Fibroblast of peridontal ligament (primary cell): Measurements from ENCODE around the gene MAGI2.
"Not testable (repeated sequence)": the region's sequence is repeated elsewhere in the genome, so short reads cannot be mapped to it uniquely, and the experiment has no call there.

Source experiments
- DNase-seq: peaks from one replicate; pipeline ENCODE4 v3.0.0-alpha.2; 2010; ENCODE audit errors: extremely low read depth

Gene MAGI2

DNA sequence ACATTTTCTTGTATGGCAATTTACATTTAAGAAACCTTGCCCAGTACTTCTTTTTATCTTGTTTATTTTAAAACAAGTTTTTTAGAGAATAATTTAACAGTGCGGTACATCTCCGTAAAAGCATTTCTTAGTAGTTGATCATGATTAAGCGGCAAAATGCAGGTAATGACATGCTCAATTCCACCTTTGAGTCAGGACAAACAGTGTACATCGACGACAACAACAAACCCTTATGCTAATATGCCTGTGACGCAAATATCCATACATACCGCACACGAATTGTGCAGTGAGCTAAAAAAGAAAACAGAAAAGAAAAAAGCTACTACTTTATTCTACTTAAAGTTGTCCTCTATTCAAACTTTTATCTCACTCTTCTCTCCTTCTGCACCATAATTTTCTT lies 1.9 kb downstream of the MAGI2 start:
- DNase-seq = no peak

- DNase-seq = not testable (repeated sequence)
These were observed 10.7 kb downstream of the MAGI2 start for GRCh38 chr7:79442766-79443165.

- no peak for DNase-seq
These were observed 17.1 kb downstream of the MAGI2 start for GRCh38 chr7:79436378-79436777.

DNA sequence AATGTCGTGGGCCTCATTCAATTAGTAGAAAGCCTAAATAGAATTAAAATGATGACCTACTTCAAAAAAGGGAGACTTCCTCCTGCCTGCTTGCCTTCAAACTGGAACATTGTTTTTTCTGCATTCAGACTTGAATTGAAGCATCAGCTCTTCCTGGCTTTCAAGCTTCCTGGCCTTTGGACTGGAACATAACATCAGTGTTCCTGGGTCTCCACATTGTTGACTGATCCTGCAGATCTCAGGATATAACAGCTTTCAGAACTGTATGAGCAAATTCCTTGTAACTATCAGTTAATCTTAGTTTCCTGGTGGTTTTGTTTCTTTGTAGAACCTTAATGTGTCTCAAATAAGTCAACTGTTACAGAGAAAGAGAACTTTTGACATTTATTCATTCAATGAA lies 18.6 kb downstream of the MAGI2 start:
- DNase-seq = no peak

GRCh38 chr7:79434098-79434497 lies 19.4 kb downstream of the MAGI2 start:
- DNase-seq = peak; percentile 85

DNA sequence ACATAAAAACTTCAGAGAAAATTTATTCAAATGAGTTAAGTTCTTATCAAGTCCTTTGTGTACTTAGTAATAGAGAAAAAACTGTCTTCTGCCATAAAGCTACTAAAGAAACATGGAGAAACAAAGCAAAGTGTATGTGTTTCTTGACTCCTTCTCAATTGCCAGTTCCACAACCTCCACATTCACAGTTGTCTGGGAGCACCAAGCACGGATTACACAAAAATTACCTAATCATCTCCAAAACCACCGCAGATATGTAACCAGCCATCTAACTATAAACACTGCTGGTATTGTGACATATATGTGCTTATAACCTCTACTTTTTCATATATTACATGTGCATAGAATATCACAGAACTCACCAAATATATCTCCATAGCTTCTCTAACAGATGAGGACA lies 23.1 kb downstream of the MAGI2 start:
- DNase-seq = peak; percentile 36

DNA sequence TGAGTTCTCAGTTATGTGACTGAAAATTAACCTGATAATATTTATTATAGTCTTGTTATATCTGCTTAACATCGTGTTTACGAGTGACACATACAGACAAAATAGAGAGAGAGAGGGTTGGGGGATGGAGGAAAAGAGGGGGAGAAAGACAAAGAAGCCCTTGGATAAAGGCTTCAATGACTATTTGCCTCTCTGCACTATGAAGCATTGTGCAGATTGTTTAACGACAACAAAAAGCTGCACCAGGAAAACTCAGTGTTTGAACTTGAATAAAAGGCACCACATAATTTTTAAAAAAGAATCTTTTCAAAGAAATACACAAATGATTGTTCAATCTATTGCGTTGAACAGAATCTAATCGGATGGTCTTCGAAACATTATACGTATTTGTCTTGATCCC lies 27.8 kb downstream of the MAGI2 start:
- DNase-seq = no peak

GRCh38 chr7:79421751-79422150 lies 31.7 kb downstream of the MAGI2 start:
- no peak for DNase-seq

DNA sequence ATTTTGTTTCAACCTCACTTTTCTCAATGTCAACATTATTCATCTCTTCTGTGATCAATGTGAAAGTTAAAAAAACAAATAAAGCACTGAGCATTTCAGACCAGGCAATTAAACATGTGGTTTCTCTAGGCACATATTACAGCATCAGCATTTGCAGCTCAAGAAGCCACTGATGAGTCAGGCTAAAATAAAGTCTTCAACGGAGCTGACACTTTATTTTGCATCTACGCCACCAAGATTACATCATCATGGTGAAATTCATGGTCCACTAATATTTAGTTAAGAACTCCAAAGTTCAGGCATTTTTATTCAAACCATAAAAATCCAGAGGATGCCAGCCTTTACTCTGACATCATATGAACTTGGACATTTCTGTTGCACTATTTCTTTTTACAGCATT lies 33.0 kb downstream of the MAGI2 start:
- DNase-seq = peak; percentile 100

DNA sequence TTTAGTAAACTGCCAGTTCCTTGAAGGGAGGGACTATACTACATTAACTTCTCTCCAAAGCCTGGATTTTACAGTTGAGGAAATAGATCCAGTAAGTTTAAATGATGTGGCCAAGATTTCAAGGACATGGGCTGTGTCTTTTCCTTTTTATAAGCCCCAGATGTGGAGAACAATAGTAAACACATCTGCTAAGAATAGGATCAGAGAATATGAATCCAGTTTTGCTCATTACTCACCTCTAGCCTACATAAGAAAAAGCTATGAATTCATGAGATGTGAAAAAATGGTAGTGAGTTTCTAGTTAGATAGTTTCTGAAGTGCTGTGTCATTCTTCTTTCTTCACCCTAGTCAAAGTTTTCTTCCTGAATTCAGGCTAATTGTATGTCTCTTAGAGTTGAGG lies 38.6 kb downstream of the MAGI2 start:
- peak; percentile 74 for DNase-seq

GRCh38 chr7:79412915-79413314 lies 40.6 kb downstream of the MAGI2 start:
- DNase-seq = no peak

GRCh38 chr7:79412438-79412837 lies 41.0 kb downstream of the MAGI2 start:
- DNase-seq = no peak

DNA sequence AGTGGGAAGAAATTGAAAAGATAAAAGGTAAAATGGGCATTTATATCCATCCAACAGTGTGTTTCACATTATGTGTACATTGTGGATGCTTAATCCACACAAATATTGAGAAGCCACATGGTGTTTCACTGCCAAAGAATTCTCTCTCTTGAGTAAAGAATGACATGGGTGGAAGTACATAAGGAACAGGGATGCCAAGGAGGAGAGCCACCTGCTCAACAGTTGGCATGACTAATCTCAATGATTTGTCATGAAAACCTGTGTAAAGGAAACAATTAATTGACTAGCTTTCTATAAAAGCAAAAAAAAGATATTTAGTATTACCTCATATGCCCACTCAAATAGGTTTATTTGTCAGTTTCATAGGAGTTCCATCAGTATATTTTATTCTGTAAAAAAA lies 43.1 kb downstream of the MAGI2 start:
- DNase-seq = no peak

GRCh38 chr7:79407351-79407750 lies 46.1 kb downstream of the MAGI2 start:
- peak; percentile 21 for DNase-seq

GRCh38 chr7:79406371-79406770 lies 47.1 kb downstream of the MAGI2 start:
- DNase-seq = no peak

GRCh38 chr7:79405368-79405767 lies 48.1 kb downstream of the MAGI2 start:
- no peak for DNase-seq

GRCh38 chr7:79403879-79404278 lies 49.6 kb downstream of the MAGI2 start:
- no peak for DNase-seq

- peak; percentile 86 for DNase-seq
These were observed 50.0 kb downstream of the MAGI2 start for GRCh38 chr7:79403451-79403850.

DNA sequence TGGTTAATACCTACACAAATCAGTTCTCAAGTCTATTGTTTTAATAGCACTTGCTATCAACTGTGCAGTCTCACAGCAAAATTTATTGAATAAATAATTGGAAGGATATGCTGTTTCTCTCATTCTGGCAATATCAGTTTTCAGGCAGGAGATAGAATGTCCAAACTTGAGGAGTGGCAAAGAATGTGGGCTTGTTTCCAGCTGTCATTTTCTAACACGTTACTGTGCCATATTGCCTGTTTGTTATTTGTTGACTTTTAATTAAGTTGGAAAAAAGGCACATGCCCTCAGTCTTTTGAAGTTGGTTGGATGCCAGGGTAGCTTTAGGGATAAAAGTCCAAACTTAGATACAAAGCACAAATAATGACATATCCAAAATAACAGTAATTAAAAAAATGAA lies 52.2 kb downstream of the MAGI2 start:
- DNase-seq = no peak

GRCh38 chr7:79400222-79400621 lies 53.2 kb downstream of the MAGI2 start:
- no peak for DNase-seq

- peak; percentile 27 for DNase-seq
These were observed 55.2 kb downstream of the MAGI2 start for GRCh38 chr7:79398138-79398749.

DNA sequence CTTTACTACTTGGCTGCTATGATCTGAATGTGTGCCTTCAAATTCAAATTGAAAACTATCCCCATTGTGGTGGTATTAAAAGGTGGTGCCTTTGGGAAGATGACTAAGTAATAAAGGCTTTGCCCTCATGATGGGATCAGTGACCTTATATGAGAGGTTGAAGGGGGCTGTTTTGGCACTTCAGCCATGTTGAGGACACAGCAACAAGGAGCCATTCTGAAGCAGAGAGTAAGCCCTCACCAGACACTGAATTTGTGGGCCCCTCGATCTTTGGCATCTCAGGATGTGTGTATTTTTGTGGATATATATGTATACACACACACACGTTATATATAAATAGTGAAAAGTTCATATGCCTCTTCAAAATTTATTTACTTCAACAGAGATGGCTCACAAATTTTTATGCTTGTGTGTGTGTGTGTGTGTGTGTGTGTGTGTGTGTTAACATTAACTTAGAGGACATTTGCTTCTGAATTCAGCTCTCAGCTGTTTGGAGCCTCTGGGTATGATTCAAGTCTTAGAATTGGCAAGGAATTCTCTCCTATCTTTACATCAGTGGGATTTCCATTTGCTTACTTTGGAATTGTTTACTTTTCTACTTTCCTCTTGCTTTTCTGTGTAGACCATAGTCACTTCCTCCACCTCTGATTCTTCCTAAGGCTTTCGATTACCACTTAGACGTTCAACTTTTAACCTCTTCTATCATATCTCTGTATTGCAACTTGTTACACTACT lies 66.6 kb downstream of the MAGI2 start:
- peak; percentile 87 for DNase-seq

DNA sequence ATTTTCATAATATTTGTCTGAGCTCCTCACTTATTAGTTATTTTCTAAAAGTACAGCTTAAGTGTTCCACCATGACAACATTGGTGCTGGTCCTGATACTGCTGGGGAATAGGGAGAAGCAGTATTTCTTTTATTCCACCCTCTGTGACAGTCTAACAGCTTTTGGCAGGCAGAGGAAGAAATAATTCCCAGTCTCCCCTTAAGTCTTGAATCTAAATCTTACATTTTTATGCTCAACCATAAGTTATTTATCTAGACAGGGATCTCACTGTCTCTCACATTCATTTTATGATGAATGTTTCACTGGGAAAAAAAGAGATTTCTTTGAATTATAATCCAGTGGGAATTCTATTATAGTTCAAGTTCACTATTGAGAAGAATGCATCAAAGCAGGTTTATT lies 71.5 kb downstream of the MAGI2 start:
- DNase-seq = no peak

GRCh38 chr7:79377097-79377496 lies 76.4 kb downstream of the MAGI2 start:
- peak; percentile 65 for DNase-seq
